ENCODE data around the gene BTBD18.

- no peak for TF ChIP-seq TAF1 (IDR thresholded peaks at IDR 0.05; ENCODE audit: borderline replicate concordance, insufficient read depth, low read length)
- TF ChIP-seq REST (IDR thresholded peaks at IDR 0.05; ENCODE audit: insufficient read depth in 1 of 2, low read depth in 2 of 2, low read length in 2 of 2) = no peak
Measured at GRCh38 chr11:57727185-57727584, 24.4 kb downstream of the BTBD18 start.
